H54 (cell line): ENCODE data around the gene SH3TC2.

Source experiments
- DNase-seq: peaks from one replicate; pipeline ENCODE4 v3.0.0; 2011; ENCODE audit warnings: low spot score, mixed read lengths; ENCODE audit not compliant: insufficient read length
- FAIRE-seq: peaks from 3 replicates; lab custom pipeline; 2011; peaks lifted over from hg19 to GRCh38; lab: Jason Lieb, UNC
- POLR2A ChIP-seq: IDR thresholded peaks from 2 replicates; pipeline ENCODE4 v1.6.1; 2011; ENCODE audit warnings: low read depth, mild to moderate bottlenecking, low read length

Gene SH3TC2

GRCh38 chr5:149072791-149073190 is 9.9 kb upstream of the SH3TC2 start:
- TF ChIP-seq POLR2A: no peak
- no peak for DNase-seq
- FAIRE-seq: no peak

GRCh38 chr5:149072376-149072775 is 9.5 kb upstream of the SH3TC2 start:
- no peak for TF ChIP-seq POLR2A
- DNase-seq (no peak), FAIRE-seq (no peak)

GRCh38 chr5:149071756-149072155 is 8.9 kb upstream of the SH3TC2 start:
- no peak for FAIRE-seq
- TF ChIP-seq POLR2A: no peak
- DNase-seq: no peak

GRCh38 chr5:149071216-149071615 is 8.4 kb upstream of the SH3TC2 start:
- no peak for FAIRE-seq
- no peak for DNase-seq
- no peak for TF ChIP-seq POLR2A

- FAIRE-seq (no peak), DNase-seq (no peak)
- no peak for TF ChIP-seq POLR2A
Observed at GRCh38 chr5:149069711-149070110, 6.8 kb upstream of the SH3TC2 start.

- TF ChIP-seq POLR2A: no peak
- FAIRE-seq: no peak
Observed at GRCh38 chr5:149063896-149064478, 1.1 kb upstream of the SH3TC2 start.

GRCh38 chr5:149062371-149063016 is 368 bp downstream of the SH3TC2 start:
- FAIRE-seq: peak; percentile 93
- TF ChIP-seq POLR2A: peak; percentile 57; the same call in 1 of the 2 replicates
- peak; percentile 66 for DNase-seq

More at GRCh38 chr5:149063896-149064478, 1.1 kb upstream of the SH3TC2 start:
- no peak for DNase-seq

GRCh38 chr5:149061341-149061740 is 1.5 kb downstream of the SH3TC2 start:
- FAIRE-seq: no peak
- TF ChIP-seq POLR2A: no peak
- DNase-seq: no peak

- FAIRE-seq (no peak), DNase-seq (no peak)
- no peak for TF ChIP-seq POLR2A
Observed at GRCh38 chr5:149060325-149060724, 2.5 kb downstream of the SH3TC2 start.

GRCh38 chr5:149056616-149057165 is 6.2 kb downstream of the SH3TC2 start:
- no peak for TF ChIP-seq POLR2A
- DNase-seq (no peak), FAIRE-seq (no peak)

GRCh38 chr5:149054416-149054815 is 8.4 kb downstream of the SH3TC2 start:
- TF ChIP-seq POLR2A: no peak
- FAIRE-seq: no peak
- DNase-seq: no peak

GRCh38 chr5:149053072-149053695 is 9.7 kb downstream of the SH3TC2 start:
- FAIRE-seq (peak; percentile 66), DNase-seq (peak; percentile 33)
- no peak for TF ChIP-seq POLR2A

GRCh38 chr5:149049371-149049781 is 13.5 kb downstream of the SH3TC2 start:
- no peak for TF ChIP-seq POLR2A
- FAIRE-seq: no peak
- DNase-seq: no peak

- no peak for TF ChIP-seq POLR2A
- DNase-seq: no peak
- no peak for FAIRE-seq
Observed at GRCh38 chr5:149048811-149049210, 14.1 kb downstream of the SH3TC2 start.
